Thyroid gland (tissue), 4 donors: ENCODE results near the gene ABCA10. TPM values are rescaled to one million over a fixed set of nuclear protein-coding genes. Genes with fewer than 3 reads are reported as not detected.
"Not testable (repeated sequence)": the region's sequence is repeated elsewhere in the genome, so short reads cannot be mapped to it uniquely, and the experiment has no call there.

ENCODE experiments used
- DNase-seq, 2 donors: peaks; one replicate each; pipeline ENCODE4 v3.0.0-alpha.2; 2019
- H3K27ac ChIP-seq, 3 donors: fragments of 200-600 bp; sonication (generic); 1 replicate in 2 of 3; 2 replicates in 1 of 3; pipeline ENCODE4 v1.5.1; 2016 to 2019; ENCODE audit warnings: mild to moderate bottlenecking in 1 of 3, moderate library complexity in 1 of 3
- H3K27me3 ChIP-seq: fragments of 200-600 bp; sonication (generic); one replicate; pipeline ENCODE4 v1.5.1; 2019
- H3K36me3 ChIP-seq, 2 donors: fragments of 200-600 bp; sonication (generic); one replicate each; pipeline ENCODE4 v1.5.1; 2016 to 2019
- H3K4me1 ChIP-seq, 2 donors: fragments of 200-600 bp; sonication (generic); one replicate each; pipeline ENCODE4 v1.5.1; 2017 to 2019
- H3K4me3 ChIP-seq, 3 donors: fragments of 200-600 bp; sonication (generic); replicated peaks in 1 of 3; 1 replicate in 2 of 3; 2 replicates in 1 of 3; pipeline ENCODE4 v1.5.1; 2016; ENCODE audit warnings: mild to moderate bottlenecking in 1 of 3
- H3K9me3 ChIP-seq: fragments of 200-600 bp; sonication (generic); one replicate; pipeline ENCODE4 v1.5.1; 2017
- POLR2A ChIP-seq, 2 donors: fragments of 450-650 bp; IDR thresholded peaks; one replicate each; pipeline ENCODE4 v1.6.1; 2017; ENCODE audit warnings: antibody characterized with exemption in 2 of 2, mild to moderate bottlenecking in 2 of 2, moderate library complexity in 1 of 2
- WGBS, 2 donors: methylation state at CpG; one replicate each; pipeline ENCODE4 v1.1.5; 2017; 5-methylcytosine and 5-hydroxymethylcytosine counted together
- intact Hi-C: fragments of 100-400 bp; cut with DNase I; formaldehyde crosslinking; loops from one replicate; pipeline ENCODE4 v1.15.1; 2023
- total RNA-seq, 4 donors: library from RNA; depleted of rRNA; stranded (reverse); fragments of >200 nt; gene quantifications; one replicate each; pipeline ENCODE4 v1.2.3, GENCODE V29; 2016
- TF ChIP-seq, protein P1 (sequence below), 6 experiments: fragments of 200-600 bp in 3 of 6; fragments of 450-650 bp in 3 of 6; sonication (generic) in 3 of 6; IDR thresholded peaks; one replicate each; pipeline ENCODE4 v1.5.1; 2016 to 2019; ENCODE audit warnings: antibody characterized with exemption in 6 of 6, mild to moderate bottlenecking in 2 of 6, inconsistent platforms in 1 of 6, moderate library complexity in 1 of 6

ABCA10 gene, protein sequence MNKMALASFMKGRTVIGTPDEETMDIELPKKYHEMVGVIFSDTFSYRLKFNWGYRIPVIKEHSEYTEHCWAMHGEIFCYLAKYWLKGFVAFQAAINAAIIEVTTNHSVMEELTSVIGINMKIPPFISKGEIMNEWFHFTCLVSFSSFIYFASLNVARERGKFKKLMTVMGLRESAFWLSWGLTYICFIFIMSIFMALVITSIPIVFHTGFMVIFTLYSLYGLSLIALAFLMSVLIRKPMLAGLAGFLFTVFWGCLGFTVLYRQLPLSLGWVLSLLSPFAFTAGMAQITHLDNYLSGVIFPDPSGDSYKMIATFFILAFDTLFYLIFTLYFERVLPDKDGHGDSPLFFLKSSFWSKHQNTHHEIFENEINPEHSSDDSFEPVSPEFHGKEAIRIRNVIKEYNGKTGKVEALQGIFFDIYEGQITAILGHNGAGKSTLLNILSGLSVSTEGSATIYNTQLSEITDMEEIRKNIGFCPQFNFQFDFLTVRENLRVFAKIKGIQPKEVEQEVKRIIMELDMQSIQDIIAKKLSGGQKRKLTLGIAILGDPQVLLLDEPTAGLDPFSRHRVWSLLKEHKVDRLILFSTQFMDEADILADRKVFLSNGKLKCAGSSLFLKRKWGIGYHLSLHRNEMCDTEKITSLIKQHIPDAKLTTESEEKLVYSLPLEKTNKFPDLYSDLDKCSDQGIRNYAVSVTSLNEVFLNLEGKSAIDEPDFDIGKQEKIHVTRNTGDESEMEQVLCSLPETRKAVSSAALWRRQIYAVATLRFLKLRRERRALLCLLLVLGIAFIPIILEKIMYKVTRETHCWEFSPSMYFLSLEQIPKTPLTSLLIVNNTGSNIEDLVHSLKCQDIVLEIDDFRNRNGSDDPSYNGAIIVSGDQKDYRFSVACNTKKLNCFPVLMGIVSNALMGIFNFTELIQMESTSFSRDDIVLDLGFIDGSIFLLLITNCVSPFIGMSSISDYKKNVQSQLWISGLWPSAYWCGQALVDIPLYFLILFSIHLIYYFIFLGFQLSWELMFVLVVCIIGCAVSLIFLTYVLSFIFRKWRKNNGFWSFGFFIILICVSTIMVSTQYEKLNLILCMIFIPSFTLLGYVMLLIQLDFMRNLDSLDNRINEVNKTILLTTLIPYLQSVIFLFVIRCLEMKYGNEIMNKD (N-terminal part only)
- 10 to 100 TPM in 2 of 4 donors, 1 to 10 TPM in 2; 8.4 to 23.2 (median 9.7) TPM for total RNA-seq

DNA sequence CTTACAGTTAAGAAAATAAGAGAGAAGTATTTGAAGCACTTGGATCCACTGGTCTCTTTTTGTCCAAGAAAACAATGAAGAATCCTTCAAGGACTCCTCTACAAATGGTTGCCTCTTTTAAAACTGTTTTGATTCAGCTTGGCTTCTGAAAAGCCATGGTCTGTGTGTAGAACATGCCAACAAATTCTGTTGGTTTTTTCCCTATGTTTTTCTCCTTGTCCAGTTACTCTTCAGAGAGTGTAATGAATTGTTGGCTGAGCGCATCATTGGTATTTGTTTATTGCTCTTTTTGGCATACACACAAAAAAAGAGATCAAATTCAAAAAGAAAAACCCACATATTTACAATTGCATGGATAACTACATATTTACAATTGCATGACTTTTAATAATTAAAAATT is at the start of gene ABCA10:
Gene ABCA10, minus strand, starts transcription at position 249 of the 400 bp plus-strand sequence. CDS start 3,466 bp downstream, outside the sequence.
- Histone ChIP-seq H3K27ac (peak within 1 kb of the TSS in 2 of 3 donors; percentile 13 to 29), H3K4me1 (no peaks in the 10 kb centered on the region), H3K27me3 (no peaks in the 10 kb centered on the region), H3K9me3 (no peaks in the 10 kb centered on the region), H3K36me3 (no peaks in the 10 kb centered on the region), H3K4me3 (no peak within 1 kb of the TSS)
- 63 to 71% methylated on average over 1 of the region's 1 CpG for WGBS, 2 donors
- intact Hi-C loops, result no loop called here
- DNase-seq, result no peak
- TF ChIP-seq, protein P1, sequence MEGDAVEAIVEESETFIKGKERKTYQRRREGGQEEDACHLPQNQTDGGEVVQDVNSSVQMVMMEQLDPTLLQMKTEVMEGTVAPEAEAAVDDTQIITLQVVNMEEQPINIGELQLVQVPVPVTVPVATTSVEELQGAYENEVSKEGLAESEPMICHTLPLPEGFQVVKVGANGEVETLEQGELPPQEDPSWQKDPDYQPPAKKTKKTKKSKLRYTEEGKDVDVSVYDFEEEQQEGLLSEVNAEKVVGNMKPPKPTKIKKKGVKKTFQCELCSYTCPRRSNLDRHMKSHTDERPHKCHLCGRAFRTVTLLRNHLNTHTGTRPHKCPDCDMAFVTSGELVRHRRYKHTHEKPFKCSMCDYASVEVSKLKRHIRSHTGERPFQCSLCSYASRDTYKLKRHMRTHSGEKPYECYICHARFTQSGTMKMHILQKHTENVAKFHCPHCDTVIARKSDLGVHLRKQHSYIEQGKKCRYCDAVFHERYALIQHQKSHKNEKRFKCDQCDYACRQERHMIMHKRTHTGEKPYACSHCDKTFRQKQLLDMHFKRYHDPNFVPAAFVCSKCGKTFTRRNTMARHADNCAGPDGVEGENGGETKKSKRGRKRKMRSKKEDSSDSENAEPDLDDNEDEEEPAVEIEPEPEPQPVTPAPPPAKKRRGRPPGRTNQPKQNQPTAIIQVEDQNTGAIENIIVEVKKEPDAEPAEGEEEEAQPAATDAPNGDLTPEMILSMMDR (IDR thresholded peaks at IDR 0.05), result no peak
- no peak for TF ChIP-seq POLR2A (IDR thresholded peaks at IDR 0.05)

DNA sequence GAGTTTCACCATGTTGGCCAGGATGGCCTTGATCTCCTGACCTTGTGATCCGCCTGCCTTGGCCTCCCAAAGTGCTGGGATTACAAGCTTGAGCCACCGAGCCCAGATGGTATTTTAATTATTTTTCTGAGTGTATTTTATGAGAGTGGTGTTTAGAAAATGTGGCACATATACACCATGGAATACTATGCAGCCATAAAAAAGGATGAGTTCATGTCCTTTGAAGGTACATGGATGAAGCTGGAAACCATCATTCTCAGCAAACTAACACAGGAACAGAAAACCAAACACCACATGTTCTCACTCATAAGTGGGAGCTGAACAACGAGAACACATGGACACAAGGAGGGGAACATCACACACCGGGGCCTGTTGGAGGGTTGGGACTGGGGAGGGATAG is 47.7 kb upstream of the ABCA10 start:
- H3K9me3 ChIP-seq, H3K27me3 ChIP-seq, H3K36me3 ChIP-seq, H3K4me1 ChIP-seq, DNase-seq, intact Hi-C loops, H3K4me3 ChIP-seq, H3K27ac ChIP-seq: not testable (repeated sequence)
- 95 to 99% methylated on average over 4 of the region's 4 CpGs for WGBS, 2 donors

DNA sequence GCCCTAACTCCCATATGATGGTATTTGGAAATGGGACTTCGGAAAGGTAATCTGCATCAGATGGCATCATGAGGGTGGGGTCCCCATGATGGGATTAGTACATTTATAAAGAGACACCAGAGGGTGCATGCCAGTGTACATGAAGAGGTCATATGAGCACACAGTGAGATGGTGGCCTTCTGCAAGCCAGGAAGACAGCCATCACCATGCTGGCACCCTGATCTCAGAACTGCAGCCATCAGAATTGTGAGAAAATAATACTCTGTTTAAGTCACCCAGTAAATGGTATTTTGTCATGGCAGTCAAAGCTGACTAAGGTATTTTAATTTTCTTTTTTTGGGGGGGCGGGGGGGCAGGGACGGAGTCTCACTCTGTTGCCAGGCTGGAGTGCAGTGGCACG is 47.1 kb upstream of the ABCA10 start:
- intact Hi-C loops, result no loop called here
- no peaks in the 10 kb centered on the region for H3K4me1 ChIP-seq
- H3K9me3 ChIP-seq, result no peaks in the 10 kb centered on the region
- DNase-seq, result no peak
- WGBS, 2 donors, result 94 to 100% methylated on average over 4 of the region's 4 CpGs
- H3K4me3 ChIP-seq, result no peak overlapping the region
- TF ChIP-seq POLR2A (IDR thresholded peaks at IDR 0.05), result no peak
- TF ChIP-seq, protein P1 (IDR thresholded peaks at IDR 0.05), result no peak
- H3K27me3 ChIP-seq, result no peaks in the 10 kb centered on the region
- H3K27ac ChIP-seq, result no peak overlapping the region
- H3K36me3 ChIP-seq, result no peaks in the 10 kb centered on the region

DNA sequence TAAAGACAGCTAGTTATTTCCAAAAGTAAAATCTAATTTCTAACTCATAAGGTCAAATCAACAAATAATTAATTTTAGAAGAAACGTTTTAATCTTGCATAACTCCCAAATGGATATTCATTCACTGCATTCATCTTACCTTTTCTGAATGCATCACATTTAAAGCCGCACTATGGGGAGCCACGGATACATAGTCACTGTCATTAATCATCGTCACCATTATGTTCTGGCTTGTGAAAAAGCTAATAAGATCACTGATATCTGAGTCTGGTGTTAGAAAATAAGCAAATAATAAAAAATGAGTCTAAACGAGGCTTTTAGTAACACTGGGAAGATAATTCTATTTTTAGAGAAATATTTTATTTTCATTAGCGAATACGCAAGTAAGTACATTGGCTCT is 42.4 kb upstream of the ABCA10 start:
- TF ChIP-seq, protein P1 (IDR thresholded peaks at IDR 0.05), result no peak
- TF ChIP-seq POLR2A (IDR thresholded peaks at IDR 0.05), result no peak
- intact Hi-C loops, result no loop called here
- whole genome bisulfite sequencing, 2 donors, result 82 to 88% methylated on average over 7 of the region's 7 CpGs

More for the DNA sequence above, 42.4 kb upstream of the ABCA10 start:
- DNase-seq, result no peak
- H3K4me3 ChIP-seq, result no peak overlapping the region
- no peak overlapping the region for H3K27ac ChIP-seq
- no peaks in the 10 kb centered on the region for H3K27me3 ChIP-seq
- no peaks in the 10 kb centered on the region for H3K4me1 ChIP-seq
- no peaks in the 10 kb centered on the region for H3K36me3 ChIP-seq
- H3K9me3 ChIP-seq, result no peaks in the 10 kb centered on the region
